ENCODE measurements around the gene MGLL.
A peak's percentile ranks its signal among the peaks of the same experiment; 100 is the strongest.

Gene MGLL

GRCh38 chr3:127787571-127788365 is 34.5 kb downstream of the MGLL start:
- DNase-seq = no peak

GRCh38 chr3:127787071-127787490 is 35.2 kb downstream of the MGLL start:
- DNase-seq = no peak

GRCh38 chr3:127786353-127787070 is 35.8 kb downstream of the MGLL start:
- no peak for DNase-seq

GRCh38 chr3:127785711-127786265 is 36.5 kb downstream of the MGLL start:
- no peak for DNase-seq

GRCh38 chr3:127784865-127785710 is 37.2 kb downstream of the MGLL start:
- no peak for DNase-seq

- no peak for DNase-seq
Observed at GRCh38 chr3:127784283-127784682, 38.0 kb downstream of the MGLL start.

GRCh38 chr3:127783642-127784160 is 38.6 kb downstream of the MGLL start:
- DNase-seq = no peak

- no peak for DNase-seq
Observed at GRCh38 chr3:127783166-127783565, 39.1 kb downstream of the MGLL start.

GRCh38 chr3:127781411-127782001 is 40.8 kb downstream of the MGLL start:
- no peak for DNase-seq

- peak; percentile 26 for DNase-seq
Observed at GRCh38 chr3:127780536-127781400, 41.5 kb downstream of the MGLL start.

GRCh38 chr3:127779747-127780146 is 42.6 kb downstream of the MGLL start:
- DNase-seq = peak; percentile 46

GRCh38 chr3:127777921-127778656 is 44.2 kb downstream of the MGLL start:
- peak; percentile 80 for DNase-seq

- no peak for DNase-seq
Observed at GRCh38 chr3:127777332-127777731, 45.0 kb downstream of the MGLL start.

- no peak for DNase-seq
Observed at GRCh38 chr3:127776347-127776746, 46.0 kb downstream of the MGLL start.

- DNase-seq = peak; percentile 82
Observed at GRCh38 chr3:127775398-127776109, 46.8 kb downstream of the MGLL start.

GRCh38 chr3:127774647-127775046 is 47.7 kb downstream of the MGLL start:
- no peak for DNase-seq

GRCh38 chr3:127773752-127774395 is 48.4 kb downstream of the MGLL start:
- DNase-seq = no peak

GRCh38 chr3:127772827-127773751 is 49.2 kb downstream of the MGLL start:
- no peak for DNase-seq

Measured in suppressor macrophage treated with lipopolysaccharide for 4 hours (primary cell).